GM23248 (cell line): ENCODE data around the gene FNDC1.

ENCODE experiments used
- EZH2 ChIP-seq: fragments of 200-600 bp; sonication (generic); IDR thresholded peaks from 2 replicates; pipeline ENCODE4 v1.6.1; 2018; ENCODE audit warnings: antibody characterized with exemption, mild to moderate bottlenecking; ENCODE audit not compliant: insufficient read depth, poor library complexity, severe bottlenecking
- EZH2phosphoT487 ChIP-seq: fragments of 200-600 bp; sonication (generic); IDR thresholded peaks from 2 replicates; pipeline ENCODE4 v1.6.1; 2018; ENCODE audit warnings: antibody characterized with exemption, moderate library complexity, mild to moderate bottlenecking, low read depth; ENCODE audit not compliant: insufficient read depth

GRCh38 chr6:159298840-159299239 lies 129.6 kb downstream of the FNDC1 start:
- no peak for TF ChIP-seq EZH2phosphoT487
- no peak for TF ChIP-seq EZH2
